Aorta (tissue), 5 donors: ENCODE data around the gene CHST9. TPM values are rescaled to one million over a fixed set of nuclear protein-coding genes. Genes with fewer than 3 reads are reported as not detected.
A peak's percentile ranks its signal among the peaks of the same experiment; 100 is the strongest.

Source experiments
- ATAC-seq: fragments of 200-7000 bp; cut with Tn5 transposase; one replicate; pipeline ENCODE4 v1.9.1; 2022; ENCODE audit warnings: moderate library complexity; ENCODE audit not compliant: low FRiP score
- DNase-seq, 2 donors: peaks; one replicate each; pipeline ENCODE4 v3.0.0-alpha.2; 2020
- H3K27ac ChIP-seq, 2 donors: one replicate each; pipeline ENCODE4 v1.5.1; 2013; ENCODE audit warnings: low read length in 2 of 2, mild to moderate bottlenecking in 2 of 2, moderate library complexity in 2 of 2, control low read depth in 1 of 2, inconsistent platforms in 1 of 2, low read depth in 1 of 2
- H3K27me3 ChIP-seq, 2 donors: one replicate each; pipeline ENCODE4 v1.6.1; 2013; ENCODE audit warnings: control low read depth in 1 of 2, low read length in 1 of 2, mild to moderate bottlenecking in 1 of 2, moderate library complexity in 1 of 2; ENCODE audit not compliant: insufficient read depth in 2 of 2, control insufficient read depth in 1 of 2
- H3K36me3 ChIP-seq, 2 donors: one replicate each; pipeline ENCODE4 v1.6.1; 2013; ENCODE audit warnings: control low read depth in 1 of 2, low read length in 1 of 2, mild to moderate bottlenecking in 1 of 2; ENCODE audit not compliant: insufficient read depth in 2 of 2, control insufficient read depth in 1 of 2
- H3K4me1 ChIP-seq, 2 donors: one replicate each; pipeline ENCODE4 v1.6.1; 2013; ENCODE audit warnings: low read length in 2 of 2, control low read depth in 1 of 2, mild to moderate bottlenecking in 1 of 2, moderate library complexity in 1 of 2; ENCODE audit not compliant: insufficient read depth in 2 of 2, control insufficient read depth in 1 of 2
- H3K4me3 ChIP-seq, 2 donors: one replicate each; pipeline ENCODE4 v1.5.1; 2013; ENCODE audit warnings: low read length in 2 of 2, control low read depth in 1 of 2, mild to moderate bottlenecking in 1 of 2
- H3K9me3 ChIP-seq: one replicate; pipeline ENCODE4 v1.6.1; 2013; ENCODE audit warnings: mild to moderate bottlenecking, low read length; ENCODE audit not compliant: control insufficient read depth
- WGBS, 2 donors: extraction: QIAGEN DNeasy Blood & Tissue Kit; methylation state at CpG; one replicate each; pipeline ENCODE4 v1.1.7; 2013; 5-methylcytosine and 5-hydroxymethylcytosine counted together
- intact Hi-C, 2 donors: fragments of 100-400 bp; cut with DNase I; formaldehyde crosslinking; loops; one replicate each; pipeline versions ENCODE4 v1.14.2 to v1.15.0; 2022
- polyA plus RNA-seq, 2 donors: library from polyadenylated mRNA; stranded (reverse); fragments of 200-250 nt; gene quantifications; one replicate each; pipeline ENCODE4 v1.2.3, GENCODE V29; 2013
- total RNA-seq, 2 donors: library from RNA; stranded (reverse); fragmentation: NEBNext Ultra II Directional; extraction: Animal tissue kit (Norgen Biotek cat#: 25700); gene quantifications; one replicate each; pipeline ENCODE4 v1.2.1, GENCODE V29; 2021
- donor health status: healthy with polysubstance abuse.
- donor health status: Bipolar disorder and iron deficiency.
- donor health status: DM: no; HTN: no; CAD: no.
- donor health status: DM: no; HTN: no; CAD: no.
- donor health status: DM: yes; HTN: yes; CAD: no.

CHST9 gene
- total and polyA plus RNA-seq, 4 donors: 0.06 TPM; not detected in 3

- H3K27ac ChIP-seq: no peak overlapping the region
- no peaks in the 10 kb centered on the region for H3K9me3 ChIP-seq
- intact Hi-C loops: no loop called here
- H3K36me3 ChIP-seq: no peaks in the 10 kb centered on the region
- no peaks in the 10 kb centered on the region for H3K4me1 ChIP-seq
- DNase-seq: no peak
- H3K27me3 ChIP-seq: no peaks in the 10 kb centered on the region
- 63 to 66% methylated on average over 3 of the region's 3 CpGs for whole genome bisulfite sequencing, 2 donors
- no peak for ATAC-seq
- H3K4me3 ChIP-seq: no peak overlapping the region
Observed at GRCh38 chr18:27144672-27145071, 40.4 kb downstream of the CHST9 start.

- 44 to 52% methylated on average over 10 of the region's 10 CpGs for WGBS, 2 donors
- H3K27me3 ChIP-seq: no peaks in the 10 kb centered on the region
- H3K36me3 ChIP-seq: no peaks in the 10 kb centered on the region
- DNase-seq (no peak), ATAC-seq (no peak)
- no peaks in the 10 kb centered on the region for H3K4me1 ChIP-seq
- intact Hi-C loops: no loop called here
- H3K9me3 ChIP-seq: no peaks in the 10 kb centered on the region
- no peak overlapping the region for H3K27ac ChIP-seq
- H3K4me3 ChIP-seq: no peak overlapping the region
Observed at GRCh38 chr18:27143580-27144287, 41.4 kb downstream of the CHST9 start.

GRCh38 chr18:27142891-27143290 is 42.2 kb downstream of the CHST9 start:
- H3K36me3 ChIP-seq: no peaks in the 10 kb centered on the region
- DNase-seq (no peak), ATAC-seq (no peak)
- intact Hi-C loops: no loop called here
- WGBS, 2 donors: 72 to 74% methylated on average over 2 of the region's 2 CpGs
- H3K27ac ChIP-seq: no peak overlapping the region
- H3K27me3 ChIP-seq: no peaks in the 10 kb centered on the region
- no peaks in the 10 kb centered on the region for H3K4me1 ChIP-seq
- H3K4me3 ChIP-seq: no peak overlapping the region
- H3K9me3 ChIP-seq: no peaks in the 10 kb centered on the region

GRCh38 chr18:27141876-27142275 is 43.2 kb downstream of the CHST9 start:
- no peaks in the 10 kb centered on the region for H3K27me3 ChIP-seq
- intact Hi-C loops: no loop called here
- H3K4me1 ChIP-seq: no peaks in the 10 kb centered on the region
- no peak overlapping the region for H3K4me3 ChIP-seq
- H3K27ac ChIP-seq: no peak overlapping the region
- no peaks in the 10 kb centered on the region for H3K9me3 ChIP-seq
- ATAC-seq (no peak), DNase-seq (no peak)
- no peaks in the 10 kb centered on the region for H3K36me3 ChIP-seq

- 66 to 79% methylated on average over 1 of the region's 1 CpG for WGBS, 2 donors
- no peaks in the 10 kb centered on the region for H3K36me3 ChIP-seq
- H3K9me3 ChIP-seq: no peaks in the 10 kb centered on the region
- H3K4me1 ChIP-seq: no peaks in the 10 kb centered on the region
- H3K27ac ChIP-seq: no peak overlapping the region
- intact Hi-C loops: no loop called here
- H3K27me3 ChIP-seq: no peaks in the 10 kb centered on the region
- DNase-seq: no peak
- no peak for ATAC-seq
- no peak overlapping the region for H3K4me3 ChIP-seq
Observed at GRCh38 chr18:27138079-27138478, 47.0 kb downstream of the CHST9 start.

- no peaks in the 10 kb centered on the region for H3K4me1 ChIP-seq
- DNase-seq: no peak
- no peak for ATAC-seq
- intact Hi-C loops: no loop called here
- no peaks in the 10 kb centered on the region for H3K9me3 ChIP-seq
- 65 to 66% methylated on average over 4 of the region's 4 CpGs for WGBS, 2 donors
- H3K4me3 ChIP-seq: no peak overlapping the region
- no peaks in the 10 kb centered on the region for H3K27me3 ChIP-seq
- no peak overlapping the region for H3K27ac ChIP-seq
- no peaks in the 10 kb centered on the region for H3K36me3 ChIP-seq
Observed at GRCh38 chr18:27136208-27136535, 48.9 kb downstream of the CHST9 start.

- intact Hi-C loops: no loop called here
- no peak for DNase-seq
- ATAC-seq: peak; percentile 44
Observed at GRCh38 chr18:27135504-27136207, 49.5 kb downstream of the CHST9 start.

GRCh38 chr18:27130065-27130630 is 55.0 kb downstream of the CHST9 start:
- Histone ChIP-seq H3K27ac (no peak overlapping the region), H3K4me3 (no peak overlapping the region), H3K4me1 (no peaks in the 10 kb centered on the region), H3K36me3 (no peaks in the 10 kb centered on the region), H3K27me3 (no peaks in the 10 kb centered on the region), H3K9me3 (peaks cover 3% of the 10 kb centered on the region)
- no peak for DNase-seq
- 83 to 85% methylated on average over 7 of the region's 7 CpGs for WGBS, 2 donors
- intact Hi-C loops: no loop called here
- ATAC-seq: no peak

More at GRCh38 chr18:27135504-27136207, 49.5 kb downstream of the CHST9 start:
- WGBS, 2 donors: 27 to 33% methylated on average over 7 of the region's 7 CpGs
- Histone ChIP-seq H3K4me1 (no peaks in the 10 kb centered on the region), H3K4me3 (no peak overlapping the region), H3K27me3 (no peaks in the 10 kb centered on the region), H3K36me3 (no peaks in the 10 kb centered on the region), H3K9me3 (no peaks in the 10 kb centered on the region), H3K27ac (no peak overlapping the region)

GRCh38 chr18:27124196-27124595 is 60.9 kb downstream of the CHST9 start:
- ATAC-seq (no peak), DNase-seq (no peak)
- Histone ChIP-seq H3K4me1 (no peaks in the 10 kb centered on the region), H3K36me3 (no peaks in the 10 kb centered on the region), H3K9me3 (peaks cover 3% of the 10 kb centered on the region), H3K27ac (no peak overlapping the region), H3K4me3 (no peak overlapping the region), H3K27me3 (no peaks in the 10 kb centered on the region)
- intact Hi-C loops: no loop called here
- WGBS, 2 donors: 30 to 43% methylated on average over 1 of the region's 1 CpG
